ENCODE measurements around the gene LENG1.

GRCh38 chr19:54183431-54183830, 23.9 kb upstream of the LENG1 start:
- TF ChIP-seq CTCF (conservative IDR thresholded peaks at IDR 0.05; ENCODE audit: low read depth in 2 of 2) (no peak), ZNF114 (CRISPR knock-in tag; IDR thresholded peaks at IDR 0.05) (no peak), REST (IDR thresholded peaks at IDR 0.05; ENCODE audit: unreplicated experiment) (no peak), NANOG (IDR thresholded peaks at IDR 0.05; ENCODE audit: borderline replicate concordance) (no peak), POLR2AphosphoS5 (IDR thresholded peaks at IDR 0.05; ENCODE audit: low read depth) (no peak), EZH2phosphoT487 (IDR thresholded peaks at IDR 0.05; ENCODE audit: unreplicated experiment) (no peak), JUNB (IDR thresholded peaks at IDR 0.05; ENCODE audit: unreplicated experiment) (no peak), EZH2 (IDR thresholded peaks at IDR 0.05; ENCODE audit: low read depth, unreplicated experiment) (no peak), CREB1 (CRISPR knock-in tag; IDR thresholded peaks at IDR 0.05; ENCODE audit: low read depth) (no peak), ETS1 (IDR thresholded peaks at IDR 0.05) (no peak), STAT1 (IDR thresholded peaks at IDR 0.05; ENCODE audit: unreplicated experiment) (no peak), ZNF331 (CRISPR knock-in tag; IDR thresholded peaks at IDR 0.05; ENCODE audit: low read depth) (no peak)

All from GM23338 (cell line).